Stimulated activated CD8-positive, alpha-beta memory T cell treated with anti-CD3 and anti-CD28 coated beads, Interleukin-7, amount 100 ng/mL, for 48 hours (primary cell): Measurements from ENCODE around the gene TAOK3.
"Not testable (repeated sequence)": the region's sequence is repeated elsewhere in the genome, so short reads cannot be mapped to it uniquely, and the experiment has no call there.

Source experiments
- DNase-seq, 2 donors: peaks; one replicate each; pipeline ENCODE4 v3.0.0-alpha.2; 2020; ENCODE audit warnings: low read depth in 1 of 2; ENCODE audit errors: extremely low read depth in 1 of 2

The TAOK3 gene

DNA sequence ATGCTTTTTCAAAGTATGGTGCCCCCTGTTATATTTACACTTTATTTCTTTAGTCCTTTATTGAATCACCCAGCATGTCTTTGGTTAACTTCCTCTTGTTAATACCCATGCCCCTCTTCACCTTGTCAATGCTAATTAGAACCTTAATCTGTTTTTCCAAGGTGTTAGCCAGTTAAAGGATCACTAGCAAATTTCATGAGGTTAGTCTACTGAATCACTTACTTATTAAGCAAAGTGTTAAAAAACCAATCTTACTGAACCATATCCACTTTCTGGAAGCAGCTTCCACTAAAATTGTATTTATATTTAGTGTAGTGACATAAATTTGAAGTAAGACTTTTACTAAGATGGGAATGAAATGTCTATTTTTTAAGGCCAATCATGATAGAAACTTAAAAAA is 27.9 kb downstream of the TAOK3 start:
- DNase-seq, result no peak

DNA sequence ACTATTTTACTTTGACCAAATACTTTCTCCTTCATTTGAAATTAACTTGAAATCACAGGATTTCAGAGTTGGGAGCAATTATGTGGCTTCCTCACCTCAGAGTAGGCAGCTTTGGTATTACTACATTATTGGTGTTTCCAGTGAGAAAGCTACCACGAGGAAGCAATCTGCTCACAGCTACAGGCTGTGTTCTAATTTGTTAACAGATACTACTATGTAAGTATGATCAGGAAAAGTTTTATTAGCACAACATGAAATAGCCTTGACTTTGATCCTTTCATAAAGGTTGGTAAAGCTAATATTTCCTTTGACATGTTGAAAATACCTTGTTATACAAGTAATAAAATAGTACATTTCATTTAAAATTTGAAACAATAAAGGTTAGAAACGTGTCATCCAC is 30.6 kb downstream of the TAOK3 start:
- no peak for DNase-seq

DNA sequence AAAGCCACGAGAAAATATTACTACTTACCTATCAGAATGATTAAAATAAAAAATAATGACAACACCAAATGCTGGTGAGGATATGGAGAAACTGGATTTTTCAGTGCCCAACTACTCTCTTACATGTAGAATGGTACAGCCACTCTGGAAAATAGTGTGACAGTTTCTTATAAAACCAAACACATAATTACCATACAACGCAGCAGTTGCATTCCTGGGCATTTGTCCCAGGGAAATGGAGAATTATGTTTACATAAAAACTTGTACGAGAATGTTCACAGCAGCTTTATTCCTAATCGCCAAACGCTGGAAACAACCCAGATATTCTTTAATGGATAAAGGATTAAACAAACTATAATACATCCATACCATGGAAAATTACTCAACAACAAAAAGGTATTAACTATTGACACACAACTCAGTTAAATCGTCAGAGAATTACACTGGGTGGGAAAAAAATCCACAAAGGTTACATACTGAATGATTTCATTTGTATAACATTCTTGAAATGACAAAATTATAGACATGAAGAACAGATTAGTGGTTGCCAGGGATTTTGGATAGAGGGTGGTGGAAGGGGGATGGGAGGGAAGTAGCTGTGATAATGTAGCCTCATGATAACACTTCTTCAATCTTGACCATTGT is 35.4 kb downstream of the TAOK3 start:
- no peak for DNase-seq

- no peak for DNase-seq
These were observed 36.6 kb downstream of the TAOK3 start for GRCh38 chr12:118336123-118336522.

DNA sequence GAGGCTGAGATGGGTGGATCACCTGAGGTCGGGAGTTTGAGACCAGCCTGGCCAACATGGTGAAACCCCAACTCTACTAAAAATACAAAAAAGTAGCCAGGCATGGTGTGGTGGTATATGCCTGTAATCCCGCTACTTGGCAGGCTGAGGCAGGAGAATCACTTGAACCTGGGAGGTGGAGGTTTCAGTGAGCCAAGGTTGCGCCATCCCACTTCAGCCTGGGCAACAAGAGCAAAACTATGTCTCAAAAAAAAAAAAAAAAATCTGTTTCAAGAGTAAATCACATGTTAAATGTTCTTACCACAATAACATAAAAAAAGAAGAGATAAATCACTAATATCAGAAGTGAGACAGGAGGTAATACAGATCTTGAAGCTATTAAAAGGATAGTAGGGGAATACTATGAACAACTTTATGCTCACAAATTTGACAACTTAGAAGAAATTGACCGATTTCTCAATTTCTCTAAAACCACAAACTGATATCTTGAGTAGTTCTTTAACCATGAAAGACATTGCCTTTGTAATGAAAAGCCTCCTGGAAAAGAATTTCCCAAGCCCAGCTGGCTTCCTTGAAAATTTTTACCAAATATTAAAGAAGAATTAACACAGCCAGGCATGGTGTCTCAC is 37.7 kb downstream of the TAOK3 start:
- no peak for DNase-seq

DNA sequence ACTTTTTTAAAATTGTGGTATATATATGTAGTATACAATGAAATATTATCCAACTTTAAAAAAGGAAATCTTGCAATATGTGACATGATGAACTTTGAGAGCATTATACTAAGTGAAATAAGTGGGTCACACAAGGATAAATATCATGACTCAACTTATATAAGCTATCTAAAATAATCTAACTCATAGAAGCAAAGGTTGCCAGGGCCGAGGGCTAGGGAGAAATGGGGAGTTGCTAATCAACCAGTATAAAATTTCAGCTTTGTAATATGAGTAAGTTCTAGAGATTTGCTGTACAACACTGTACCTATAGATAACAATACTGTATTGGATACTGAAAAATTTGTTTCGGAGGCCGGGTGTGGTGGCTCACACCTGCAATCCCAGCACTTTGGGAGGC is 38.5 kb downstream of the TAOK3 start:
- DNase-seq, result no peak

DNA sequence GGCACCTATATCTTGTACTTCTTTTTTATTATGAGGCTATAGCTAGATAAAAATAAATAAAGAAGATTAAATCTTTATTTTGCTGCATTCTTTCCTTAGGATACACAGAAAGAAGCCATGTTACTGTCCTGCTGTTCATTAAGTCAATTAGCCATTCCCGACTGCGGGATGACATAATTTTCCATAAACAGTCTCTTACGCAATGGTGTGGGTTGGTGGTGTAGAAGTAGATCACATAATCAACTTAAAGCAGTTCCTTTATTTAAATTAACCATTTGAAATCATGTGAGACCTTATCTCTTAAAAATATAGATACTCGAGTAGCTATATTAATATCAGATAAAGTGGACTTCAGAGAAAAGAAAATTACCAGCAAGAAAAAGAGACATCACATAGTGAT is 40.2 kb downstream of the TAOK3 start:
- no peak for DNase-seq

DNA sequence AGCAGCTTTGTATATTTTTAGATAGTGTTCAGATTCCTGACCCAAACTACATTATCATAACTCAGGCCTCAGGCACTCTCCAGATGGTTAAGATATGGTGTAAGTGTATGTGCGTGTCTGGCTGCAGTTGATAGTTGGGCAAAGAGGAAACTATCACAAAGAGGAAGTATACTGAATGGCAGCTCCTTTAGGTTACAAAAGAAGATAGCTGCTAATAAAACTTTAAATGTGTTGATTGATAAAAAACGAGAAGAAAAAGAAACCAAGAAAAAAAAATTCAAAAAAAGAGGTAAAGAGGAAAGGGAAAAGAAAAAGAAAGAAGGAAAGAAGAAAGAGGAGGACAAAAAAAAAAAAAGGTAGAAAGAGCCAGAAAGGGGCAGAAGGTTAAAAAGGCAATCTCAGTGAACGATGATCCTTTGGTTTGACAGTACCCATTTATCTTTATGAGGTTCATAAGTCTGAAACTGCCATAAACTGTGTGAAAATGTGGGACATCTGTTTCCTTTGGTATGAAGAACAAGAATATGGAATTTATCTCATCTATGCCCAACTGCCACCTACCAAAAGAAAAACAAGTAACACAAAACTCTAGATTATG is 42.2 kb downstream of the TAOK3 start:
- no peak for DNase-seq

- no peak for DNase-seq
These were observed 44.0 kb downstream of the TAOK3 start for GRCh38 chr12:118328486-118329330.

- no peak for DNase-seq
These were observed 45.3 kb downstream of the TAOK3 start for GRCh38 chr12:118327391-118327790.

DNA sequence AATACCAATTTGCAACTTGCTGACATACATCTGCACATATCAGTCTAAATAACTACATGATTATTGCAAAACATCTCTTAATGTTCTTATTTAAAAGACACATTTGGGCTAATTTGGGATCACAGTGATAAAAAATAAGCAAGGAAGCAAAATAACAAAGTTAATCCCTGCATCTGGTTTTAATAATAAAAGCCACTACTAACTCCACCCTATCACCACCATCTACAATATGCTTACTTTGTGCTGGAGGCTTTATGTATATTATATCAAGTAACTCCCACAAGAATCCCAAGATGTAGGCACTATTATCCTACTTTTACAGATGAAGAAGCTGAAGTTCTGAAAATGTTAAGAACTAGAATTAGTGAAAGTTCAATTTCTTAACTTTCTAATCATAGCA is 45.7 kb downstream of the TAOK3 start:
- DNase-seq, result no peak

- no peak for DNase-seq
These were observed 47.6 kb downstream of the TAOK3 start for GRCh38 chr12:118325081-118325480.

GRCh38 chr12:118319627-118320026 is 53.1 kb downstream of the TAOK3 start:
- no peak for DNase-seq

DNA sequence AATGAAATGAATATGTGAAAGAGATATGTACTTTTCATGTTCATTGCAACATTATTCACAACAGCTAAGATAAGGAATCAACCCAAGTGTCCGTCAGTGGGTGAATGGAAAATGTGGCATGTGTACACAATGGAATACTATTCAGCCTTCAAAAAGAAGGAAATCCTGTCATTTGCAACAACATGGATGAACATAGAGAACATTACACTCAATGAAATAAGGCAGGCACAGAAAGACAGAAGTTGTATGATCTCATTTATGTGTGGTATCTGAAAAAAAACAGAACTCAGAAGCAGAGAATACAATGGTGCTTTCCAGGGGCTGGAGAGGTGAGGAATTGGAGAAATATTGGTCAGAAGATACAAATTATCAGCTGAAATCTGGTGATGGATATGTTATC is 54.0 kb downstream of the TAOK3 start:
- DNase-seq, result no peak

DNA sequence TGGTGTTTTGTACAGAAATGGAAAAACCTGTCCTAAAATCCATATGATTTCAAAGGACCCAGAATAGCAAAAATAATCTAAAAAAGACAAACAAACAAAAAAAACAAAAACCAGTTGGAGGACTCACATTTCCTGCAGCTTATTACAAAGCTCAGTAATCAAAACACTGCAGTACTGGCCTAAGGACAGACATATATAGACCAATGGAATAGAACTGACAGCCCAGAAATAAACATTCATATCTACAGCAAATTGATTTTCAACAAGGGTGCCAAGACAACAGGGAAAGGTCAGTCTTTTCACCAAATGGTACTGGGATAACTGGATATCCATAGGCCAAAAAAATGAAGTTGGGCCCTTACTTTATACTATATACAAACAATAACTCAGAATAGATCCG is 55.0 kb downstream of the TAOK3 start:
- DNase-seq, result no peak

DNA sequence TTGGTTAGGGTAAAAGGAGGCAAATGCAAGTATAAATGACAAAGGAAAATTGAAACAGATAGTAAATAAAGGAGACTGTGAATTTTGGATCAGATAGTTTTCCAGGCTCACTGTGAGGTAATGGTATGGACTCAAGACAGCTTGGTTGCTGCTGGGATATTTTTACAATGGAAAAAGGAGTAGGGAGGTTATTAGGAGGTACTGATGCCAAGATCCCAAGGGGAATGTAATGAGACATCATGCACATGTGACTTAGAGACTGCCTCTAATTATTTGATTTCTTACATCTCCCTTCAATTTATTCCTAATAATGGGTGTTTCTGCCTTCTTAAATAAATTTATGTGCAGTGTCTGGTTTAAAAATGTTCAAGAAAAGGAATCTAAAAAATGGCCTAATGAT is 56.9 kb downstream of the TAOK3 start:
- DNase-seq, result no peak

DNA sequence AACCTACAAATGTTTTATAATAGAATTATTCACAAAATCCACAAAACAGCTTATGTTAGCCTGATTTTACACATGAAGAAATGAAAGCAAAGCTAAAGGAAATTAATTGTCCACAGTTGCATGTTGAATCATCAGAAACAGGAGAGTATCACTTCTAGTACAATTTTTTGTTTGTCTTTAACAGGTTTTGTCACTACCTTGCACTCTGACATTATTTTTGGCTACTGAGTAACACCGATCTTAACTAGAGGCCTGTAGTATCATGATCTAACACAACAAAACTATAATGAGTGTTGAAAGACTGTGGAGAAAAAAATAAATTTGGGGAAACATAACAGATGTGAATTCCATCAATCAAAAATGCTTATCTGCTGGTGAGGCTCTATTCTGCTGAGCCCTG is 60.1 kb downstream of the TAOK3 start:
- no peak for DNase-seq

DNA sequence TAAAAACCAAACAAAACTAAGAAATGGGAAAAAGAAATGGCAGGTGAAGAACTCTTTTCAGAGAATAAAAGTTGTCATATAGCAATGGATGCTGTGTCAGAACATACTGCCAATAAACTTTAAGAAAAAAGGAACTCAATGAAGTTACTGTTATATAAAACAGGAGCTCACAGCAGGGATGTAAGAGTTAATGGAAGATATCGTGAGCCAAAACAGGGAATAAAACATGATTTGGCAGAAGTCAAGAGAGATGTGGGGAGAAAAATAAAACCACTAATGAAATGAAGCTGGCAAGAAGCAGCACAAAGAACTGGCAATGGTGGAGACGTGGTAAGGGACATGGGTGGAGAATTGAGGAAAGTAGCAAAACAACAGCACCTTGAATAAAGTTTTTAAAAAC is 61.0 kb downstream of the TAOK3 start:
- DNase-seq, result no peak

DNA sequence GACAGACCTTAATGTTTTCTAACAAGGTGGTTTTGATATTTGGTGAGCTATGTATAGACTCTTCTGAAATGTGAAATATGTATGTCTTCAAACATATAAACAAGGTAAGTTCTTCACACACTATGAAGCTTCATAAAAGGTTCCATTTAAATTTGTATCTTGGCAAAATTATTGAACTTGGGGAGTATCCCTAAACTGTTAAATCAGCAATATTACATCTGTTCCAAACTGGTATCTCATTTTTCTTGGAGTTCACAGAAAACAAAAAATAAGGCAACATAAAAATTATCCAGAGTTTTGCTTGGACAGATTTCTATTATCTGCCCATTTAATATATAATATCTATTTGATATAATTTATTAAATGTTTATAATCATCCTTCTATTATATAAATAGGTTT is 62.4 kb downstream of the TAOK3 start:
- no peak for DNase-seq

GRCh38 chr12:118308006-118308405 is 64.7 kb downstream of the TAOK3 start:
- not testable (repeated sequence) for DNase-seq

DNA sequence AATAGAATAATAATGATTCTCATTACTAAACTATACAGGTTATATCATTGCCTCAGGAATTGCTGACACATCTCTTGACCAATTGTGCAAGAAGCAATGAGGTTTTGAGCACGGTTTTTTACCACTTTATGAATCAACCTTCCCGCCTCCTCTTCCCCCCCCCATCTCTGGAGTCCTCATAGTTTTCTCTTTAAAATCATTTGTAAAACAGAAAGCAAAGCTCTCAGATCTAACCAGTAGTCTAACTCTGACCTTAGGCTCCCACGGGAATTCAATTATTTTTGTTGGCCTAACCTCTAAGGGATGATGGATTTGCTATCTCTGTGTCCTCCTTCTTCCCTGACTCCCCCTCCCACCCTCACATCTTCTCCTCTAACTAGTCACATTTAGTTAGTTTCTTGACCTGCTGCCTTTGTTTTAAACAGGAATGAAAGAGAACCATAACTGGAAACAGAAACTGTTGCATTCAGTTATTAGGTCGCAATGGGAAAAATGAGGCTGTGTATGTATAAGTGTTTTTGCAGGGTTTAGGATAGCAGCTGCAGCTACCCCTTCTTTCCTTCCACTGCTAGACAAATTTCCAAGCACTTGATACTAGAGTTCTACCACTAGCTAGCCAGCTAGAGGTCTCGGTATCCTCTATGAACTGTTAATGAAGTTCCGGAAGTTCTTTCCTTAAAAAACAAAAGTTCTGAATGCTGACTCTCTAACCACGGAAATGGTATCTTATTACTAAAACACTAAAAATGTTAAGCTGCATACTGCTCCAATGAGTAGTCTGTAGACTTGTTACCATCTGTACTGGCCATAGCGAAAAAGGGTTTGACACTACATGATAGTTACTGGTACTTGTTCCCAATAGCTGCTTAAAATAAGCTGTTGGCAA is 65.4 kb downstream of the TAOK3 start:
- DNase-seq, result peak; percentile 16 to 45
